D721Med (cell line): Measurements from ENCODE around the gene ZDHHC5.
"Not testable (repeated sequence)": the region's sequence is repeated elsewhere in the genome, so short reads cannot be mapped to it uniquely, and the experiment has no call there.

ENCODE experiments used
- DNase-seq: peaks from one replicate; pipeline ENCODE4 v3.0.0; 2011; ENCODE audit warnings: low spot score; ENCODE audit not compliant: insufficient read length
- FAIRE-seq: peaks from 2 replicates; lab custom pipeline; 2011; peaks lifted over from hg19 to GRCh38; lab: Jason Lieb, UNC
- TF ChIP-seq, protein P1 (sequence below): IDR thresholded peaks from 2 replicates; pipeline ENCODE4 v1.5.1; 2012; ENCODE audit warnings: mild to moderate bottlenecking, control low read depth; ENCODE audit not compliant: insufficient read depth; ENCODE audit errors: missing control alignments

ZDHHC5 gene

DNA sequence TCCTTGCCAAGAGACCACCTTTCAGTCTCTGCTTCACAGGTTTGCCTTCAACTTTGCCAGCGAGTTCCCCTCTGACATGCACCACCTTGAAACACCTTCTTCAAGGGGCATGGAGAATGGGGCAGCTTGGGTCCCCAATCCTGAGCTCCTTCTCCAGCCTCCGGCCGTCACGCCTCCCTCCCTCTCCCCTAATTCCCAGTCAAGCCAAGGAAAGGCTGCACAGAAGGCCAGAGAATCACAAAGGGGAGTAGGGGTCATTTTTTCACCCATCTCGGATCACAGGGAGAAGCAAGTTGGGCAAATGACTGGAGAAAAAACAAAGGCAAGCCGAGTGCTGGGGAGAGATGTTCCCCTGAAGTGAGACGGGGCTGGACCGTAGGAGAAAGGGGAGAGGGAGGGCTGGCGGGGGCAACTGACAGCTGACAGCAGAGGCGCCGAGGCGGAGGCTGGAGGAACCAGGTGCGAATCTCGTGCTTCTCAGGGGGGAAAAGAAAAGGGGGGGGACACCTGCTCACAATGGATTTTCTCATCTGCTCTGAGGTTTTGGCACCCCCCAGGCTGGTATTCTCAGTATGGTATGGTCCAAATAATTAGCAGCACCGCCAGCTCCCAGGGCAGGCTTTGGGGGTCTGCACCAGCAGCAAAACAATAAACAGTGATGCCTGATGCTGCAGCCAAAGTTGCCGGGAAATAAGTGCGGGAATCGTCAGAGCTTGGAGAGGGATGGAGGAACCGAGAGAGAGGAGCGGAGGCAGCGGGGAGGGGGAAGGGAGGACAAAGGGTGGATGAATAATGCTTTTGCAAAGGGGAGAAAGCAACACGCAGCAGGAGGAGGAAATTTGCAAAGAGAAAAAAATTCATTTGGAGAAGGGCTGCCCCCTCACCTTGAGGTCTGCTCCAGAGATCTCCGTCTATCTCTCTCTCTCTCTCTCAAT is 18.8 kb upstream of the ZDHHC5 start:
- FAIRE-seq: no peak
- TF ChIP-seq, protein P1, sequence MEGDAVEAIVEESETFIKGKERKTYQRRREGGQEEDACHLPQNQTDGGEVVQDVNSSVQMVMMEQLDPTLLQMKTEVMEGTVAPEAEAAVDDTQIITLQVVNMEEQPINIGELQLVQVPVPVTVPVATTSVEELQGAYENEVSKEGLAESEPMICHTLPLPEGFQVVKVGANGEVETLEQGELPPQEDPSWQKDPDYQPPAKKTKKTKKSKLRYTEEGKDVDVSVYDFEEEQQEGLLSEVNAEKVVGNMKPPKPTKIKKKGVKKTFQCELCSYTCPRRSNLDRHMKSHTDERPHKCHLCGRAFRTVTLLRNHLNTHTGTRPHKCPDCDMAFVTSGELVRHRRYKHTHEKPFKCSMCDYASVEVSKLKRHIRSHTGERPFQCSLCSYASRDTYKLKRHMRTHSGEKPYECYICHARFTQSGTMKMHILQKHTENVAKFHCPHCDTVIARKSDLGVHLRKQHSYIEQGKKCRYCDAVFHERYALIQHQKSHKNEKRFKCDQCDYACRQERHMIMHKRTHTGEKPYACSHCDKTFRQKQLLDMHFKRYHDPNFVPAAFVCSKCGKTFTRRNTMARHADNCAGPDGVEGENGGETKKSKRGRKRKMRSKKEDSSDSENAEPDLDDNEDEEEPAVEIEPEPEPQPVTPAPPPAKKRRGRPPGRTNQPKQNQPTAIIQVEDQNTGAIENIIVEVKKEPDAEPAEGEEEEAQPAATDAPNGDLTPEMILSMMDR: no peak
- no peak for DNase-seq

DNA sequence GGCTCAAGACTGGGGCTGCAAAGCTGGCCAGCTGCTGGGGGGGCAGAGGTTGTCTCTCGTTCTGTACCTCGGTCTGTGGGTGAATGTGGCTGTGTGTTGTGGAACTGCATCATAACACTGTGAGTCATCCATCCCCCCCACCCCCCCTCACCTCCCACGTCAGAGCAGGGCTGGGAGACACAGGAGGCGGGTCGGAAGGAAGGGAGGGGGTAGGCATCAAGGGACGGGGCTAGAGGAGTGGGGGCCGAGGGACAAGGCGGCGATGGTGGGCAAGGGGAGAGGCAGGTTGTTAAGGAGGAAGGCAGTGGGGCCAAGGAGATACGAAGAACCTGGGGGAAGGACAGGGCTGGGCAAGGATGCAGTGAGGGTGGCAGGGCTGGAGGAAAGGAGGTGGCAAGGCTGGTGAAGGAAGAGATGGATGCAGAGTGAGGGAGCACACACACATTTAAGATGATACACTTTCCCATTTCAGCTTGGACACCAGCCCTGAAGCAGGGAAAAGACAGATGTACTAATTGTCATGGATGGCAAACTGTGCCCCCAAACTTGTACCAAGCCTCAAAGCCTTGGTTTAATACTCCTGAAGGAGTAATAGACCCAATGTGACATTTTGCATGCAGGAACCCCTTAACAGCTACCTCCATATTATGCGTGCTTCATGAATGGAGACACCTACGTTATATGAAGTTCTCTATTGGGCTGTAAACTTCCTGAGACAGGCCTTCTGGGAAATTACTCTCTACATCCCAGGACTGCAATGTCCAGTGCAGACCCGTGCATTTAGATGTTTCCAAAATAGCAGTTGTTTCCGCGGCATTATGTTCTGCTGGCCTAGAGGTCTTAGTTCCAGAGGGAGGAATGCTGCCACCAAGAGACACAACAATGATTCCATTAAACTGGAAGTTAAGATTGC is 17.8 kb upstream of the ZDHHC5 start, which contains the start of gene YPEL4:
TSS of gene YPEL4 (minus strand) at position 87 of the 913 bp plus-strand sequence. CDS start 2,805 bp downstream, outside the sequence.
- TF ChIP-seq, protein P1: no peak
- FAIRE-seq (no peak), DNase-seq (no peak)

DNA sequence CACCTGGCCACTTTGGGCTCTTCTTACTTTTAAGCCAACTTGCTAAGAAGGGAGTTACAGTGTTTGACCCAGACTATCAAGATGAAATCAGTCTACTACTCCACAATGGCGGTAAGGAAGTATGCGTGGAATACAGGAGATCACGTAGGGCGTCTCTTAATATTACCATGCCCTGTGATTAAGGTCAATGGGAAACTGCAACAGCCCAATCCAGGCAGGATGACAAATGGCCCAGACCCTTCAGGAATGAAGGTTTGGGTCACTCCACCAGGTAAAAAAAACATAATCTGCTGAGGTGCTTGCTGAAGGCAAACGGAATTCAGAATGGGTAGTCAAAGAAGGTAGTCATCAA is 17.2 kb upstream of the ZDHHC5 start:
- FAIRE-seq (no peak), DNase-seq (no peak)
- TF ChIP-seq, protein P1: no peak

DNA sequence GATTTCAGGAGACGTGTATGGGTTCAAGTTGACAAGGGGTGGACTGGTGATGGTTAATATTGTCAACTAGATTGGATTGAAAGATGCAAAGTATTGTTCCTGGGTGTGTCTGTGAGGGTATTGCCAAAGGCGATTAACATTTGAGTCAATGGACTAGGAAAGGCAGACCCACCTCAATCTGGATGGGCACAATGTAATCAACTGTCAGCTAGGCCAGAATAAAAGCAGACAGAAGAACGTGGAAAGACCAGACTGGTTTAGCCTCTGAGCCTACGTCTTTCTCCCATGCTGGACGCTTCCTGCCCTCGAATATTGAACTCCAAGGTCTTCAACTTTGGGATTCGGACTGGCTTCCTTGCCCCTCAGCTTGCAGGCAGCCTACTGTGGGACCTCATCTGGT is 16.5 kb upstream of the ZDHHC5 start:
- TF ChIP-seq, protein P1: no peak
- DNase-seq (no peak), FAIRE-seq (no peak)

GRCh38 chr11:57652230-57652629 is 15.7 kb upstream of the ZDHHC5 start:
- FAIRE-seq, DNase-seq: not testable (repeated sequence)

GRCh38 chr11:57652662-57653061 is 15.3 kb upstream of the ZDHHC5 start:
- DNase-seq (no peak), FAIRE-seq (no peak)
- TF ChIP-seq, protein P1: no peak

DNA sequence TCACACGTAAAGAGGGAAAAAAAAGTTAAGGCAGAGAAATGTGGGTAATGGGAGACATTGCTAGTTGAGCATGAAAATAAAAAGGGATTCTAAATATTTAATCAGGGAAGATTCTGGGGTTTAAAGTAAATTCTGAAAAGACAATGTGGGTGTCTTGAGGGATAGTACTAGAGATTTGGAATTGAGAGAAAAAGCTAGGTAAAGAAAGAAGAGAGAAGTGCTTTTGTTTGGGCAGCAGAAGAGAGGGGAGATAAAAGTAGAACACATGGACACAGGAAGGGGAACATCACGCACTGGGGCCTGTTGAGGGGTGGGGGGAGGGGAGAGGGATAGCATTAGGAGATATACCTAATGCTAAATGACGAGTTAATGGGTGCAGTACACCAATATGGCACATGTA is 14.8 kb upstream of the ZDHHC5 start:
- FAIRE-seq (no peak), DNase-seq (no peak)
- TF ChIP-seq, protein P1: no peak
